Measurements from ENCODE around the gene SLC39A11.

DNA sequence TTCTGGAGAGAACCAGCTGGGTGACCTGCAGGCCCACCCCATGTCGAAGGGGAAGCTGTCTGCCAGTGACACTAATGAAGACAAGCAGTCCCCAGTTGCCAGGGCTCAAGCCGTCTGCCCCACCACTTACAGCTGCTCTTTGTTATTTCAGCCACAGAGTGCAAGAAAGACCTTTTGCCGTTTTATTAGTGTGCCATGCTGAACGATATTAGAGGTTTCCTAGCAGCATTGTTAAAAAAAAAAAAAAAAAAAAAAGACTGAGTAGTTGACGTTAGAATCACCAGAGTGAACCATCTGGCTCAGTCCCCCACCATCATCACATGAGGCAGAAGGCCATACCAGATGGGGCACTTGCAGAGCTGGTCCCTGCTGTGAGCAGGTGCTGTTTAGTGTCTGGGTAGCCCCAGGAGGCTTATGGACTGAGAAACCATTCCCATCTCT, 26.5 kb upstream of the SLC39A11 start:
- TF ChIP-seq, protein P1, sequence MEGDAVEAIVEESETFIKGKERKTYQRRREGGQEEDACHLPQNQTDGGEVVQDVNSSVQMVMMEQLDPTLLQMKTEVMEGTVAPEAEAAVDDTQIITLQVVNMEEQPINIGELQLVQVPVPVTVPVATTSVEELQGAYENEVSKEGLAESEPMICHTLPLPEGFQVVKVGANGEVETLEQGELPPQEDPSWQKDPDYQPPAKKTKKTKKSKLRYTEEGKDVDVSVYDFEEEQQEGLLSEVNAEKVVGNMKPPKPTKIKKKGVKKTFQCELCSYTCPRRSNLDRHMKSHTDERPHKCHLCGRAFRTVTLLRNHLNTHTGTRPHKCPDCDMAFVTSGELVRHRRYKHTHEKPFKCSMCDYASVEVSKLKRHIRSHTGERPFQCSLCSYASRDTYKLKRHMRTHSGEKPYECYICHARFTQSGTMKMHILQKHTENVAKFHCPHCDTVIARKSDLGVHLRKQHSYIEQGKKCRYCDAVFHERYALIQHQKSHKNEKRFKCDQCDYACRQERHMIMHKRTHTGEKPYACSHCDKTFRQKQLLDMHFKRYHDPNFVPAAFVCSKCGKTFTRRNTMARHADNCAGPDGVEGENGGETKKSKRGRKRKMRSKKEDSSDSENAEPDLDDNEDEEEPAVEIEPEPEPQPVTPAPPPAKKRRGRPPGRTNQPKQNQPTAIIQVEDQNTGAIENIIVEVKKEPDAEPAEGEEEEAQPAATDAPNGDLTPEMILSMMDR (conservative IDR thresholded peaks at IDR 0.05): no peak
- no peak for TF ChIP-seq EZH2 (IDR thresholded peaks at IDR 0.05; ENCODE audit: low read depth)

Measured in PC-9 (cell line).